ENCODE measurements around the gene TM9SF4.

Gene TM9SF4

GRCh38 chr20:32215147-32215546, 105.6 kb downstream of the TM9SF4 start:
- no peak for DNase-seq

- no peak for DNase-seq
These were observed 106.2 kb downstream of the TM9SF4 start for GRCh38 chr20:32215729-32216128.

DNA sequence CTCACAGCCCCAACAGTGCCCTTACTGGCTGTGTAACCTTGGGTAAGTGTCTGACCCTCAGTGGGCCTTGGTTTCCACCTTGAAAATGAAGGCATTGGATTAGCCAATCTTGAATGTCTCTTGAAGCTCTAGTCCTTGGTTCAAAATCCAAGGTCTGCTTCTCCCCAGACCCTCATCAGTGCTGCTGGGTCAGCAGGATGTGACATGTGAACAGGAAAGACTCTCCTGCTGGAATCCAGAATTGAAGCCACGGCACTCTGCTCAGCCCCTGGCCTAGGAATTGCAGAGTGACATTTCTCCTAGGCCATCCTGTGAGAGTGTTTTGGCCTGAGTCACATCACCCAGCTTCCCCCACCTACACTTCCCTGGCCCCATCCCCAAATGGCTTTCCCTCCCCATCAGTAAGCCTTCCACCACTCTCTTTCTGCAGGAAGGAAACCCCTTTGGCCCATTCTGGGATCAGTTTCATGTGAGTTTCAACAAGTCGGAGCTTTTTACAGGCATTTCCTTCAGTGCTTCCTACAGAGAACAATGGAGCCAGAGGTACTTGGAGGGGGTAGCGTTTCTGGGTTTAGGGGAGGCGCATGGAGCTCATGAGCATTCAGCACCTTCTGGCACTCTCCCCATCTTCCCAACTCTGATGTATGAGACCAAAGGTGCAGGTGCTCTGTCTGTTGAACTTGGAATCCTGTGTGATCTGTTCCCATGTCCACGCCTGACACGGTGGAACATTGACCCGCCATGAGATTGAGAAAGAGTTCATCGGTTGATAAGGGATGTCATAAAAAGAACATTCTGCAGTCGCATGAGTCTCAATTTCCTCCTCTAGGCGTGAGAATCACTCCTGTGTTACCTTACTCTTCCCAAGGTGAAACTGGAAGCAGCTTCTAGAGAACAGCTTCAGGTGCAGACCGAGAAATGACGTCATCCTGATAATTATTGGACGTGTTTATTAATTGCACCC, 106.9 kb downstream of the TM9SF4 start:
- no peak for DNase-seq

Measured in activated CD8-positive, alpha-beta memory T cell treated with anti-CD3 and anti-CD28 coated beads, Interleukin-2, amount 50 U/mL, for 4 hours (primary cell).